ENCODE results near the gene SPNS2.

DNA sequence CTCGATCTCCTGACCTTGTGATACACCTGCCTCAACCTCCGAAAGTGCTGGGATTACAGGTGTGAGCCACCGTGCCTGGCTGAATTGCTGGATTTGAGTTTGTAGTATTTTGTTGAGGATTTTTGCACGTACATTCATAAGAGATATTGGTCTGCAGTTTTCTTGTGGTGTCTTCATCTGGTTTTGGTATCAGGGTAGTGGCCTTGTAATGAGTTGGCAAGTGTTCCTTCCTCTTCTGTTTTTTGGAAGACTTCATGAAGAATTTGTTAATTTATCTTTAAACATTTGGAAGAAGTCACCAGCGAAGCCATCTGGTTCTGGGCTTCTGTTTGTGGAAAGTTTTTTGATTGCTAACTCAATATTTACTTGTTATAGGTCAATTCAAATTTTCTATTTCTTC is 38.0 kb upstream of the SPNS2 start:
- no peak for TF ChIP-seq EP300 (IDR thresholded peaks at IDR 0.05; ENCODE audit: borderline replicate concordance in 1 of 2, low read depth in 2 of 2, low read length in 2 of 2)
- no peak for TF ChIP-seq CTCF (IDR thresholded peaks at IDR 0.05; ENCODE audit: control extremely low read depth in 1 of 3, insufficient read depth in 1 of 3, low read depth in 1 of 3, low read length in 3 of 3)
- no peak for TF ChIP-seq RFX5 (IDR thresholded peaks at IDR 0.05; ENCODE audit: borderline replicate concordance, low read depth, low read length)
- no peak for TF ChIP-seq TEAD4 (IDR thresholded peaks at IDR 0.05; ENCODE audit: low read depth, low read length)
- no peak for TF ChIP-seq SRF (IDR thresholded peaks at IDR 0.05; ENCODE audit: low read depth, low read length)
- TF ChIP-seq MAX (IDR thresholded peaks at IDR 0.05), result no peak
- TF ChIP-seq SIRT6 (IDR thresholded peaks at IDR 0.05; ENCODE audit: low read length), result no peak
- TF ChIP-seq CREB1 (IDR thresholded peaks at IDR 0.05), result no peak
- TF ChIP-seq ZNF274 (IDR thresholded peaks at IDR 0.05; ENCODE audit: borderline replicate concordance, extremely low read depth, low read length), result no peak
- TF ChIP-seq YY1 (IDR thresholded peaks at IDR 0.05; ENCODE audit: low read depth, low read length), result no peak
- TF ChIP-seq RBBP5 (IDR thresholded peaks at IDR 0.05; ENCODE audit: borderline replicate concordance, low read depth, low read length), result no peak
